H9 (cell line): ENCODE results near the gene CRACR2B. TPM values are rescaled to one million over a fixed set of nuclear protein-coding genes. Genes with fewer than 3 reads are reported as not detected.

Experiments used
- DNase-seq: peaks from one replicate; pipeline ENCODE4 v3.0.0-alpha.2; 2017
- H2AFZ ChIP-seq: one replicate; pipeline ENCODE4 v1.6.1; 2013; ENCODE audit warnings: mild to moderate bottlenecking, low read length, control low read depth, moderate library complexity
- H2AK5ac ChIP-seq: 2 replicates; pipeline ENCODE4 v1.6.1; 2013; ENCODE audit warnings: low read length, control low read depth, mixed read lengths; ENCODE audit not compliant: insufficient read length
- H2BK120ac ChIP-seq: one replicate; pipeline ENCODE4 v1.6.1; 2013; ENCODE audit warnings: low read depth, mild to moderate bottlenecking, low read length, control low read depth, inconsistent platforms; ENCODE audit not compliant: poor library complexity, severe bottlenecking
- H2BK12ac ChIP-seq: 2 replicates; pipeline ENCODE4 v1.6.1; 2013; ENCODE audit warnings: low read length, control low read depth, mixed read lengths, low read depth; ENCODE audit not compliant: insufficient read length
- H2BK15ac ChIP-seq: 2 replicates; pipeline ENCODE4 v1.6.1; 2013; ENCODE audit warnings: low read depth, low read length, control low read depth
- H2BK20ac ChIP-seq: one replicate; pipeline ENCODE4 v1.6.1; 2013; ENCODE audit warnings: low read depth, mild to moderate bottlenecking, low read length, control low read depth, inconsistent platforms; ENCODE audit not compliant: poor library complexity, severe bottlenecking
- H2BK5ac ChIP-seq: 2 replicates; pipeline ENCODE4 v1.6.1; 2013; ENCODE audit warnings: low read length, control low read depth, mixed read lengths; ENCODE audit not compliant: insufficient read length
- H3K14ac ChIP-seq: 2 replicates; pipeline ENCODE4 v1.6.1; 2013; ENCODE audit warnings: low read length, control low read depth; ENCODE audit not compliant: insufficient read depth
- H3K18ac ChIP-seq: 2 replicates; pipeline ENCODE4 v1.6.1; 2013; ENCODE audit warnings: low read depth, mild to moderate bottlenecking, mixed read lengths, low read length, control low read depth; ENCODE audit not compliant: insufficient read length
- H3K23ac ChIP-seq: 2 replicates; pipeline ENCODE4 v1.6.1; 2013; ENCODE audit warnings: low read length, control low read depth, mixed read lengths, low read depth; ENCODE audit not compliant: insufficient read length
- H3K23me2 ChIP-seq: 2 replicates; pipeline ENCODE4 v1.6.1; 2013; ENCODE audit warnings: low read depth, mild to moderate bottlenecking, mixed read lengths, low read length, control low read depth; ENCODE audit not compliant: insufficient read length, poor library complexity, severe bottlenecking
- H3K27ac ChIP-seq: 2 replicates; pipeline ENCODE4 v1.5.1; 2013; ENCODE audit warnings: low read length, control low read depth, mixed read lengths, low read depth; ENCODE audit not compliant: insufficient read length
- H3K27me3 ChIP-seq: 2 replicates; pipeline ENCODE4 v1.6.1; 2013; ENCODE audit warnings: low read length, control low read depth, inconsistent platforms; ENCODE audit not compliant: insufficient read depth
- H3K4ac ChIP-seq: 2 replicates; pipeline ENCODE4 v1.6.1; 2013; ENCODE audit warnings: low read depth, mild to moderate bottlenecking, control low read depth, inconsistent platforms, low read length, moderate library complexity
- H3K4me1 ChIP-seq: 2 replicates; pipeline ENCODE4 v1.6.1; 2013; ENCODE audit warnings: low read length, control low read depth, inconsistent platforms; ENCODE audit not compliant: insufficient read depth
- H3K4me2 ChIP-seq: 2 replicates; pipeline ENCODE4 v1.6.1; 2013; ENCODE audit warnings: low read length, control low read depth, mixed read lengths; ENCODE audit not compliant: insufficient read length, insufficient read depth
- H3K56ac ChIP-seq: 2 replicates; pipeline ENCODE4 v1.6.1; 2013; ENCODE audit warnings: low read depth, mild to moderate bottlenecking, mixed read lengths, low read length, control low read depth; ENCODE audit not compliant: insufficient read length
- H3K79me1 ChIP-seq: 2 replicates; pipeline ENCODE4 v1.6.1; 2013; ENCODE audit warnings: low read depth, mild to moderate bottlenecking, moderate library complexity, low read length, control low read depth, inconsistent platforms; ENCODE audit not compliant: insufficient read depth, poor library complexity, severe bottlenecking
- H3K79me2 ChIP-seq: 2 replicates; pipeline ENCODE4 v1.6.1; 2013; ENCODE audit warnings: low read length, control low read depth, inconsistent platforms; ENCODE audit not compliant: insufficient read depth
- H3K9ac ChIP-seq: 2 replicates; pipeline ENCODE4 v1.6.1; 2013; ENCODE audit warnings: low read length, control low read depth, mixed read lengths; ENCODE audit not compliant: insufficient read length; ENCODE audit errors: extremely low read depth
- H3K9me3 ChIP-seq: one replicate; pipeline ENCODE4 v1.6.1; 2013; ENCODE audit warnings: low read depth, low read length, inconsistent platforms; ENCODE audit not compliant: control insufficient read depth
- H3T11ph ChIP-seq: one replicate; pipeline ENCODE4 v1.6.1; 2013; ENCODE audit warnings: mild to moderate bottlenecking, low read length, control low read depth, inconsistent platforms
- H4K20me1 ChIP-seq: one replicate; pipeline ENCODE4 v1.6.1; 2013; ENCODE audit not compliant: control insufficient read depth, insufficient read length, insufficient read depth
- H4K5ac ChIP-seq: 2 replicates; pipeline ENCODE4 v1.6.1; 2013; ENCODE audit warnings: low read depth, mild to moderate bottlenecking, mixed read lengths, low read length, control low read depth; ENCODE audit not compliant: insufficient read length
- H4K8ac ChIP-seq: replicated peaks from 2 replicates; pipeline ENCODE4 v1.6.1; 2013; ENCODE audit warnings: low read length, control low read depth, mixed read lengths, low read depth; ENCODE audit not compliant: insufficient read length
- H4K91ac ChIP-seq: 2 replicates; pipeline ENCODE4 v1.6.1; 2013; ENCODE audit warnings: low read depth, mild to moderate bottlenecking, moderate library complexity, mixed read lengths, low read length, control low read depth; ENCODE audit not compliant: insufficient read length
- H3K27ac Mint-ChIP-seq, 3 experiments: 2 replicates in 2 of 3; 3 replicates in 1 of 3; pipeline ENCODE4 v1.8.0; 2020 to 2021; ENCODE audit warnings: mixed read lengths in 3 of 3, mild to moderate bottlenecking in 1 of 3, moderate library complexity in 1 of 3
- H3K27me3 Mint-ChIP-seq: 2 replicates; pipeline ENCODE4 v1.8.0; 2021; ENCODE audit warnings: low read depth, mild to moderate bottlenecking, moderate library complexity, mixed read lengths
- H3K36me3 Mint-ChIP-seq, 3 experiments: 2 replicates in 2 of 3; 3 replicates in 1 of 3; pipeline ENCODE4 v1.8.0; 2020 to 2021; ENCODE audit warnings: low read depth in 3 of 3, mixed read lengths in 3 of 3; ENCODE audit not compliant: insufficient read depth in 1 of 3
- H3K4me1 Mint-ChIP-seq, 2 experiments: 2 replicates each; pipeline ENCODE4 v1.8.0; 2020; ENCODE audit warnings: mixed read lengths in 2 of 2
- H3K4me3 Mint-ChIP-seq, 2 experiments: 2 replicates in 1 of 2; 3 replicates in 1 of 2; pipeline ENCODE4 v1.8.0; 2020 to 2021; ENCODE audit warnings: mild to moderate bottlenecking in 2 of 2, mixed read lengths in 2 of 2, moderate library complexity in 1 of 2
- H3K9me3 Mint-ChIP-seq, 2 experiments: 2 replicates in 1 of 2; 3 replicates in 1 of 2; pipeline ENCODE4 v1.8.0; 2020; ENCODE audit warnings: mild to moderate bottlenecking in 2 of 2, mixed read lengths in 2 of 2, moderate library complexity in 1 of 2
- CTCF ChIP-seq: fragments of 200-600 bp; sonication (generic); conservative IDR thresholded peaks from 3 replicates; pipeline ENCODE4 v1.8.0; 2021; ENCODE audit warnings: antibody characterized with exemption, mild to moderate bottlenecking
- WGBS: extraction: QIAGEN DNeasy Blood & Tissue Kit; methylation state at CpG from one replicate; pipeline ENCODE4 v1.1.7; 2013; ENCODE audit warnings: missing lambda C conversion rate, low lambda C conversion rate, mixed read lengths; ENCODE audit not compliant: insufficient read length; ENCODE audit errors: extremely low coverage; 5-methylcytosine and 5-hydroxymethylcytosine counted together
- total RNA-seq: library from RNA; stranded (reverse); gene quantifications from 2 replicates; pipeline ENCODE4 v1.2.1, GENCODE V29; 2021

CRACR2B gene
- total RNA-seq, 1 experiment from 2014 or later: 29.0 TPM

GRCh38 chr11:792535-792821 is 35.2 kb upstream of the CRACR2B start:
- no peak overlapping the region for H4K91ac ChIP-seq
- H3K27me3 ChIP-seq: no peaks in the 10 kb centered on the region
- no peak overlapping the region for H3K56ac ChIP-seq
- no peaks in the 10 kb centered on the region for H3K79me1 ChIP-seq
- no peak overlapping the region for H3T11ph ChIP-seq
- no peak overlapping the region for H3K9ac ChIP-seq
- no peak overlapping the region for H2BK20ac ChIP-seq
- no peak overlapping the region for H3K18ac ChIP-seq
- H3K14ac ChIP-seq: no peak overlapping the region
- no peaks in the 10 kb centered on the region for H3K79me2 ChIP-seq
- H3K23ac ChIP-seq: no peak overlapping the region
- peaks cover 11% of the 10 kb centered on the region for H3K23me2 ChIP-seq
- peaks cover 2% of the 10 kb centered on the region for H4K20me1 ChIP-seq
- no peak overlapping the region for H2BK5ac ChIP-seq
- no peaks in the 10 kb centered on the region; the same call in 1 of the 2 replicates for H3K4me1 ChIP-seq
- no peak overlapping the region for H2AK5ac ChIP-seq
- H2BK12ac ChIP-seq: no peak overlapping the region
- Mint-ChIP-seq H3K27ac (no peak overlapping the region), H3K4me3 (no peak overlapping the region), H3K9me3 (no peaks in the 10 kb centered on the region), H3K36me3 (peaks cover 0 to 16% (median 3%) of the 10 kb centered on the region in 3 experiments; a peak in 2 of 7 replicates), H3K27me3 (no peaks in the 10 kb centered on the region), H3K4me1 (peaks cover 16 to 39% of the 10 kb centered on the region in 2 experiments)
- WGBS: no CpG with 5 or more reads among the region's 15 CpGs
- no peak overlapping the region for H2BK120ac ChIP-seq
- H3K4ac ChIP-seq: no peak overlapping the region
- H4K5ac ChIP-seq: no peak overlapping the region
- DNase-seq: no peak
- no peak overlapping the region for H2BK15ac ChIP-seq
- H3K4me2 ChIP-seq: no peak overlapping the region
- no peak overlapping the region for H3K27ac ChIP-seq
- no peaks in the 10 kb centered on the region for H3K9me3 ChIP-seq
- no peak for TF ChIP-seq CTCF
- H4K8ac ChIP-seq: no peak overlapping the region
- H2AFZ ChIP-seq: no peak overlapping the region
